Fibroblast of lung (primary cell): ENCODE results near the gene NSMF. TPM values are rescaled to one million over a fixed set of nuclear protein-coding genes. Genes with fewer than 3 reads are reported as not detected.

ENCODE experiments used
- DNase-seq, 2 donors: peaks; one replicate each; pipeline versions ENCODE4 v3.0.0 to v3.0.0-alpha.2; 2010; ENCODE audit warnings: low read depth in 2 of 2
- H2AFZ ChIP-seq: 2 replicates; pipeline ENCODE4 v1.5.1; 2012; ENCODE audit warnings: low read length, control low read depth, inconsistent platforms
- H3K27ac ChIP-seq: 2 replicates; pipeline ENCODE4 v1.5.1; 2011; ENCODE audit warnings: low read length, control low read depth; ENCODE audit not compliant: insufficient read depth
- H3K27me3 ChIP-seq: 2 replicates; pipeline ENCODE4 v1.5.1; 2011; ENCODE audit warnings: mild to moderate bottlenecking, low read length; ENCODE audit not compliant: control insufficient read depth, insufficient read depth
- H3K36me3 ChIP-seq: 2 replicates; pipeline ENCODE4 v1.5.1; 2011; ENCODE audit warnings: low read length; ENCODE audit not compliant: control insufficient read depth, insufficient read depth
- H3K4me1 ChIP-seq: 2 replicates; pipeline ENCODE4 v1.5.1; 2011; ENCODE audit warnings: low read length; ENCODE audit not compliant: control insufficient read depth, insufficient read depth; ENCODE audit errors: extremely low read depth
- H3K4me2 ChIP-seq: 2 replicates; pipeline ENCODE4 v1.5.1; 2011; ENCODE audit warnings: low read length, control low read depth; ENCODE audit not compliant: insufficient read depth; ENCODE audit errors: extremely low read depth
- H3K4me3 ChIP-seq, 4 experiments: fragments of 200-600 bp in 1 of 4; sonication (generic) in 1 of 4; replicated peaks in 1 of 4; 2 replicates each; pipeline ENCODE4 v1.5.1; 2011 to 2016; ENCODE audit warnings: low read length in 4 of 4, low read depth in 3 of 4, mild to moderate bottlenecking in 3 of 4, control low read depth in 2 of 4, inconsistent platforms in 1 of 4, mixed read lengths in 1 of 4; ENCODE audit not compliant: insufficient read depth in 1 of 4; ENCODE audit errors: control extremely low read depth in 1 of 4
- H3K79me2 ChIP-seq: 2 replicates; pipeline ENCODE4 v1.5.1; 2012; ENCODE audit warnings: mild to moderate bottlenecking, low read length, inconsistent platforms; ENCODE audit not compliant: control insufficient read depth, insufficient read depth
- H3K9ac ChIP-seq: 2 replicates; pipeline ENCODE4 v1.5.1; 2011; ENCODE audit warnings: mild to moderate bottlenecking, low read length, control low read depth; ENCODE audit not compliant: insufficient read depth
- H3K9me3 ChIP-seq: 2 replicates; pipeline ENCODE4 v1.5.1; 2012; ENCODE audit warnings: low read depth, low read length; ENCODE audit not compliant: control insufficient read depth, insufficient read depth
- H4K20me1 ChIP-seq: 2 replicates; pipeline ENCODE4 v1.5.1; 2011; ENCODE audit warnings: low read length; ENCODE audit not compliant: control insufficient read depth, insufficient read depth; ENCODE audit errors: extremely low read depth
- EZH2 ChIP-seq: IDR thresholded peaks from 2 replicates; pipeline ENCODE4 v1.5.1; 2012; ENCODE audit warnings: low read length, control low read depth, mild to moderate bottlenecking; ENCODE audit errors: missing control alignments
- polyA plus RNA-seq, 2 donors: library from polyadenylated mRNA; depleted of rRNA in 1 of 2; stranded (reverse) in 1 of 2; unstranded in 1 of 2; fragments of >200 nt; gene quantifications; 2 replicates each; pipeline ENCODE4 v1.2.1, GENCODE V29; 2011 to 2012; ENCODE audit warnings: missing spikeins in 1 of 2
- total RNA-seq: library from RNA; depleted of rRNA; stranded (reverse); fragments of >200 nt; gene quantifications from 2 replicates; pipeline ENCODE4 v1.2.1, GENCODE V29; 2014
- TF ChIP-seq, protein P1 (sequence below), 2 donors: IDR thresholded peaks in 1 of 2; conservative IDR thresholded peaks in 1 of 2; 1 replicate in 1 of 2; 2 replicates in 1 of 2; pipeline ENCODE4 v1.5.1; 2011 to 2012; ENCODE audit warnings: low read length in 2 of 2, control low read depth in 1 of 2, inconsistent platforms in 1 of 2, low read depth in 1 of 2, mild to moderate bottlenecking in 1 of 2

Gene NSMF
- total and polyA plus RNA-seq, 2 donors (not counting 1 experiment from before 2014, with no cell fraction given), result 13.4 to 15.0 TPM

GRCh38 chr9:137398561-137399468 is 60.3 kb downstream of the NSMF start:
- H3K4me2 ChIP-seq, result no peak overlapping the region
- no peaks in the 10 kb centered on the region for H3K4me1 ChIP-seq
- no peaks in the 10 kb centered on the region for H3K9me3 ChIP-seq
- no peaks in the 10 kb centered on the region for H4K20me1 ChIP-seq
- no peaks in the 10 kb centered on the region for H3K79me2 ChIP-seq
- no peak overlapping the region for H3K9ac ChIP-seq
- no peak for DNase-seq
- TF ChIP-seq, protein P1, sequence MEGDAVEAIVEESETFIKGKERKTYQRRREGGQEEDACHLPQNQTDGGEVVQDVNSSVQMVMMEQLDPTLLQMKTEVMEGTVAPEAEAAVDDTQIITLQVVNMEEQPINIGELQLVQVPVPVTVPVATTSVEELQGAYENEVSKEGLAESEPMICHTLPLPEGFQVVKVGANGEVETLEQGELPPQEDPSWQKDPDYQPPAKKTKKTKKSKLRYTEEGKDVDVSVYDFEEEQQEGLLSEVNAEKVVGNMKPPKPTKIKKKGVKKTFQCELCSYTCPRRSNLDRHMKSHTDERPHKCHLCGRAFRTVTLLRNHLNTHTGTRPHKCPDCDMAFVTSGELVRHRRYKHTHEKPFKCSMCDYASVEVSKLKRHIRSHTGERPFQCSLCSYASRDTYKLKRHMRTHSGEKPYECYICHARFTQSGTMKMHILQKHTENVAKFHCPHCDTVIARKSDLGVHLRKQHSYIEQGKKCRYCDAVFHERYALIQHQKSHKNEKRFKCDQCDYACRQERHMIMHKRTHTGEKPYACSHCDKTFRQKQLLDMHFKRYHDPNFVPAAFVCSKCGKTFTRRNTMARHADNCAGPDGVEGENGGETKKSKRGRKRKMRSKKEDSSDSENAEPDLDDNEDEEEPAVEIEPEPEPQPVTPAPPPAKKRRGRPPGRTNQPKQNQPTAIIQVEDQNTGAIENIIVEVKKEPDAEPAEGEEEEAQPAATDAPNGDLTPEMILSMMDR (conservative IDR thresholded peaks at IDR 0.05 in 1 of 2, IDR thresholded peaks at IDR 0.05 in 1 of 2; ENCODE audit: low read depth in 1 of 2, low read length in 2 of 2), result no peak
- TF ChIP-seq EZH2, result no peak
- no peak overlapping the region for H3K4me3 ChIP-seq
- no peak overlapping the region for H3K27ac ChIP-seq
- no peaks in the 10 kb centered on the region for H3K27me3 ChIP-seq
- no peak overlapping the region for H2AFZ ChIP-seq
- H3K36me3 ChIP-seq, result no peaks in the 10 kb centered on the region

- no peak for DNase-seq
- Histone ChIP-seq H3K36me3 (no peaks in the 10 kb centered on the region), H4K20me1 (no peaks in the 10 kb centered on the region), H3K27me3 (no peaks in the 10 kb centered on the region), H3K4me3 (no peak overlapping the region), H3K27ac (no peak overlapping the region), H3K4me1 (no peaks in the 10 kb centered on the region), H3K9me3 (no peaks in the 10 kb centered on the region), H3K79me2 (no peaks in the 10 kb centered on the region), H3K4me2 (no peak overlapping the region), H2AFZ (no peak overlapping the region), H3K9ac (no peak overlapping the region)
- TF ChIP-seq, protein P1 (conservative IDR thresholded peaks at IDR 0.05 in 1 of 2, IDR thresholded peaks at IDR 0.05 in 1 of 2; ENCODE audit: low read depth in 1 of 2, low read length in 2 of 2), result no peak
- no peak for TF ChIP-seq EZH2
Measured at GRCh38 chr9:137397675-137398423, 61.3 kb downstream of the NSMF start.

Other genes starting within 250 kb of the NSMF start
- 0.26 and 0.33 TPM in 2 replicates for gene RNF208, start 237.1 kb downstream of the NSMF start, total RNA-seq
- 0.14 and 0.34 TPM in 2 replicates for gene RNF208, start 237.1 kb downstream of the NSMF start, polyA plus RNA-seq
- 0.51 and 0.66 TPM in 2 replicates for gene CYSRT1, start 234.2 kb downstream of the NSMF start, total RNA-seq
- 0.19 and 0.25 TPM in 2 replicates for gene CYSRT1, start 234.2 kb downstream of the NSMF start, polyA plus RNA-seq
- gene RNF224, start 231.8 kb downstream of the NSMF start, total RNA-seq, result under 0.01 TPM in 1 of 2 replicates, not detected in the other
- not detected in 2 replicates for gene RNF224, start 231.8 kb downstream of the NSMF start, polyA plus RNA-seq
- not detected in 2 replicates for gene SLC34A3, start 228.4 kb downstream of the NSMF start, total RNA-seq
- gene SLC34A3, start 228.4 kb downstream of the NSMF start, polyA plus RNA-seq, result not detected in 2 replicates
- gene TUBB4B, start 218.0 kb downstream of the NSMF start, total RNA-seq, result 106 and 111 TPM in 2 replicates
- 332 and 663 TPM in 2 replicates for gene TUBB4B, start 218.0 kb downstream of the NSMF start, polyA plus RNA-seq
- gene STPG3, start 208.0 kb downstream of the NSMF start, total RNA-seq, result not detected in 2 replicates
- not detected in 2 replicates for gene STPG3, start 208.0 kb downstream of the NSMF start, polyA plus RNA-seq
- gene NELFB, start 204.0 kb downstream of the NSMF start, total RNA-seq, result 40.6 and 50.0 TPM in 2 replicates
- 23.5 and 32.7 TPM in 2 replicates for gene NELFB, start 204.0 kb downstream of the NSMF start, polyA plus RNA-seq
- 12.6 and 22.1 TPM in 2 replicates for gene TOR4A, start 181.6 kb downstream of the NSMF start, total RNA-seq
- gene TOR4A, start 181.6 kb downstream of the NSMF start, polyA plus RNA-seq, result 3.3 and 11.3 TPM in 2 replicates
- under 0.01 TPM in 1 of 2 replicates, not detected in the other for gene NRARP, start 157.1 kb downstream of the NSMF start, total RNA-seq
- 0.07 TPM in 2 replicates for gene NRARP, start 157.1 kb downstream of the NSMF start, polyA plus RNA-seq
- gene EXD3, start 36.2 kb downstream of the NSMF start, total RNA-seq, result 7.4 and 13.0 TPM in 2 replicates
- gene EXD3, start 36.2 kb downstream of the NSMF start, polyA plus RNA-seq, result 1.7 and 2.6 TPM in 2 replicates
- gene NOXA1, start 35.9 kb downstream of the NSMF start, total RNA-seq, result 0.66 and 0.77 TPM in 2 replicates
- 0.08 TPM in 1 of 2 replicates, not detected in the other for gene NOXA1, start 35.9 kb downstream of the NSMF start, polyA plus RNA-seq
- under 0.01 TPM in 1 of 2 replicates, not detected in the other for gene ENTPD8, start 18.0 kb downstream of the NSMF start, total RNA-seq
- gene ENTPD8, start 18.0 kb downstream of the NSMF start, polyA plus RNA-seq, result not detected in 2 replicates
- 1.3 and 3.0 TPM in 2 replicates for gene PNPLA7, start 91.1 kb upstream of the NSMF start, total RNA-seq
- gene PNPLA7, start 91.1 kb upstream of the NSMF start, polyA plus RNA-seq, result 0.20 and 0.23 TPM in 2 replicates
- gene MRPL41, start 92.5 kb upstream of the NSMF start, total RNA-seq, result 41.3 and 53.2 TPM in 2 replicates
- gene MRPL41, start 92.5 kb upstream of the NSMF start, polyA plus RNA-seq, result 10.9 and 15.2 TPM in 2 replicates
- gene DPH7, start 119.6 kb upstream of the NSMF start, total RNA-seq, result 17.2 and 20.6 TPM in 2 replicates
- gene DPH7, start 119.6 kb upstream of the NSMF start, polyA plus RNA-seq, result 15.7 and 17.0 TPM in 2 replicates
- gene ZMYND19, start 131.2 kb upstream of the NSMF start, total RNA-seq, result 11.2 and 14.1 TPM in 2 replicates
- gene ZMYND19, start 131.2 kb upstream of the NSMF start, polyA plus RNA-seq, result 12.7 and 20.4 TPM in 2 replicates
- 11.0 and 17.2 TPM in 2 replicates for gene ARRDC1, start 146.4 kb upstream of the NSMF start, total RNA-seq
- 8.3 and 11.8 TPM in 2 replicates for gene ARRDC1, start 146.4 kb upstream of the NSMF start, polyA plus RNA-seq
- 34.4 and 48.6 TPM in 2 replicates for gene EHMT1, start 159.7 kb upstream of the NSMF start, total RNA-seq
- gene EHMT1, start 159.7 kb upstream of the NSMF start, polyA plus RNA-seq, result 22.4 and 26.3 TPM in 2 replicates